Bone marrow (tissue), 2 donors: ENCODE measurements around the gene SLC4A7.

Source experiments
- DNase-seq, 2 donors: peaks; one replicate each; lab custom pipeline; 2025; lab: John Stamatoyannopoulos, UW

Gene SLC4A7

DNA sequence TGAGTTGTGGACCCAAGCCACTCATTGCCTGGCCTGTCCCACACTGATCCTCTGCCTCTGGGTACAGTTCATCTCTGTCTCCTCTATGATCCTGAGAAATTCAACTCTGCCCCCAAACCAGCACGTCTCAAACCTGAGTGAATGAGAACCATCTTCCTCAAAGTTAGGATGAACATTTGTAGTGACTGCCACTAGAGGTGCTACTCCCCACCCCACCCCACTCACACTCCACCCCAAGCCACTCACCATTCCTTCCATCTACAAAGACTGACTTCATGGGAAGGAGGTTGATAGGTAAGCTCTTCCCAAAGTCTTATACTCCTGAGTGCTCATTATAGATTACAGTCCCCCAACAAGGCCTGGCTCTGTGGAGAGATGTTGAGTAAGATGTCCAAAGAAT lies 158.8 kb downstream of the SLC4A7 start:
- DNase-seq: no peak

- no peak for DNase-seq
Observed at GRCh38 chr3:27324686-27325085, 159.5 kb downstream of the SLC4A7 start.

DNA sequence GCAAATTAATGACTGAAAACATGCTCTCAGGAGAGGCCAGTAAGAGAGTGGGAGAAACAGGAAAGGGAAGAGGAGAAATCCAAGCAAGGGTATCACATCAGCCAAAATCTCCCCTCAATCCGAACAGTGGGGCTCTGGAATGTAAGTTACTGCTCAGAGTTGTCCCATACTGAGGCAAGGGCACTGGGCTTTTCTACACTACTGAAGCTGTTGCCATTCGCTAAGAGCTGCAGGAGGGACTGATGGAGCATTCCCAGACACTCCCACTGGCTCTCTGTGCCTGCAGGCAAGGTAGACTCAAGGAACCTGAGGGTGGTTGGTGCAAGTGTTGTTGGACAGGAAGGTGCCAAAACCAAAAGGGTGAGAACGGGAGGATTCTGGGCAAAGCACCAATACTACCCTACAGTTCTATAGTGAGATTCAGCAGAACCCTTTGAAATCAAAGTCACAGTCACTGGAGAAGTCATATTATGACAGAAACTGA lies 161.1 kb downstream of the SLC4A7 start:
- DNase-seq: no peak
